HG03103 (cell line): ENCODE data around the gene IL15RA.
"Not testable (repeated sequence)": the region's sequence is repeated elsewhere in the genome, so short reads cannot be mapped to it uniquely, and the experiment has no call there.

ENCODE experiments used
- ATAC-seq: cut with Tn5 transposase; IDR thresholded peaks from one replicate; pipeline ENCODE4 v1.9.1; 2021; ENCODE audit warnings: low read depth; ENCODE audit not compliant: unreplicated experiment

The IL15RA gene

GRCh38 chr10:5933909-5934546, 43.3 kb downstream of the IL15RA start:
- no peak for ATAC-seq

DNA sequence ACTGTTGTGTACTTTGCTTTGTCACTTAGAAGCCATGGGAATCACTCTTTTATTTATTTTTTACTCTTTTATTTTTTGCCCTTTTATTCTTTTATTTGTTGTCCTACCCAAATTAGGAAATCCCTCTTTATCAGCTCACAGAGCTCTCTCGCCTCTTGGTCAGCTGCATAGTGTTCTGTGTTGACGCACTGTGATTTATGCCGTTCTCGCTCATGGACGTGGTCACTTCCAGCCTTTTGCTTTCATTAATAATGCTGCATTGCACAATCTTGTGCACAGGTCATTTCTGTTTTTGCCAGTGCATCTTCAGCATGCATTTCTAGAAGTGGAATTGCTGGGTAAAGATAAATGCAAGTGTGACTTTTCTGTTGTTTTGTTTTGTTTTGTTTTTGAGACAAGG, 45.0 kb downstream of the IL15RA start:
- ATAC-seq = no peak

GRCh38 chr10:5930272-5930671, 47.1 kb downstream of the IL15RA start:
- no peak for ATAC-seq

DNA sequence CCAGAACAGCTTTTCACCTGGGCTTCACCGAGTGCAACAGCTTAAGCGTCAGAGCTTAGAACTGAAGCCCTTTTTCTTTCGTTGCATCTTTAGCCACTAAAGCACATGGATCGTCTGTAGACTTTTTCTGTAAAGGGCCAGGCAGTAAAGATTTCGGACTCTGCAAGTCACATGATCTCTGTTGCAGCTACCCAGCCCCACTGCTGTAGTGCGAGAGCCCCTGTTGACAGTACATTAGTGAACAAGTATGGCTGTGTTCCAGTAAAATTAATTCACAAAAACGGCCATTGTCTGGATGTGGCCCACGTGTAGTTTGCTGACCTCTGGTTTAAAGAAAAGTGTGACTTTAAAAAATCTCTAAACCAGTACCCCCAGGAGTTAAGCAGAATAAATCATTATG, 47.9 kb downstream of the IL15RA start:
- ATAC-seq = no peak

- ATAC-seq = no peak
Measured at GRCh38 chr10:5927306-5927705, 50.0 kb downstream of the IL15RA start.

DNA sequence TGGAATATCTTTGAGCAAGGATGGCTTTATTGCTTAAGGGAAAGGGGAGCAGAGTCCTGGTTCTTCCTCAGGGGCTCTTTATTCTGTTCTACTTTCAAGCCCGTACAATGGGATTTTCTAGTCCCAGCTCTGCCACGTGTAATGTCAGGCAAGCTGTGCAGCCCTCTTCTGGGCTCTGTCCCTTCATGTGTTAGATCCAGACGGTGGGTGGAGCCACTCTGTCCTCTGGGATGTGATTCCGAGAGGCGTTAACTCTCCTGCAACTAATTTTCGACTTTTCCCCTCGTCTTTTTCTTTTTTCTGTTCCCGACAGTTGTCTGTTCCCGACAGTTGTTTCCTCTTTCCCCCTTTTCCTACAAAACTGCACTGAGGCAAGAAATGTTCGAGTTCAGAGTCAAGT, 52.5 kb downstream of the IL15RA start:
- no peak for ATAC-seq

- ATAC-seq = no peak
Measured at GRCh38 chr10:5921746-5922145, 55.6 kb downstream of the IL15RA start.

DNA sequence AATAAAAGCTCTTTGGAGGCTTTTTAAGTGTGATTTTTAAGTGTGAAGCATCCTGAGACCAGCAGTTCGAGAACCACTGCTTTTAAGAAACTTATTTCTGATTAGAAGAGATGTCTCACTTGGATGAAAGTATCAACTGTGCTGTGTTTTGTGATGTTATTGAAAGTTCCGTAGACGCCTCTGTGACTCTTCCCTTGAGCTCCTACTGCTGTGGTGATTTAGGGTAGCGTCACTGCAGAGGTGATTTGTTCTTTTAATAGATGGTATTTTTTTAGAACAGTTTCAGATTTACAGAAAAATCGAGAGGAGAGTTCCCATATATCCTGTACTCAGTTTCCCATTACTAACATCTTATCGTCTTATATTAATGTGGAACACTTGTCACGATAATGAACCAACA, 57.8 kb downstream of the IL15RA start:
- no peak for ATAC-seq

DNA sequence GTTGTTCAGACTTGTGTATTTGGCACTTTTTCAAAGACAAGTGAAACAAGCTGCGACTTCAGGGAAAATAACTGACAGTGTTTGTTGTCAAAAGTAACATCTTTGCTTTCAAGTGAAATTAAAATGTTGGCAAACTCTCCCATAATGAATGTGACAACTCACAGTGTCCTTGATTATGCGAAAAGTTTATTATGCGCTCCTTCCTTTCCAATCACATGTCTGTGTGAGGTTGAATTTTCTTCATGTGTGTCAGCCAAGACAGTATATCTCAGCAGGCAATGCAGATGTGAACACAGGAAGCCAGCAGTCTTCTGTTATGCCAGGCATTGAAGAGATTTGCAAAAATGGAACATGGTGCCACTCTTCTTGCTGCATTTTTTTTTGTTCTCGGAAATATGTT, 58.6 kb downstream of the IL15RA start:
- ATAC-seq = no peak

DNA sequence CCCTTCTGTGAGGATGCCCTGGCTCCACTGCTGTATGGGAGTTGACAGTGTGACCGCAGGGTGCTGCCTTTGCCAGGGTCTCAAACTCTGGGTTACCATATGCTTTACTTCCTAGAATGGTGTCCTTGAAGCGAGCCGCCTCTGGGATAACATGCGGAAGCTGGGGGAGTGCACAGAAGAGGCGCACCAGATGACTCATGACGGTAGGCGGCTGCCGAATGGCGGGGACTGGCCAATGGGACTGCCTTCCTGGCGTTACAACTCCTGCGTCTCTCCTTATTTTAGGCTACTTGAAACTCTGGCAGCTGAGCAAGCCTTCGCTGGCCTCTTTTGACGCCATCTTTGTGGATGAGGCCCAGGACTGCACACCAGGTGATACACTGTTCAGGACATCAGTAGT, 60.0 kb downstream of the IL15RA start:
- ATAC-seq = no peak

GRCh38 chr10:5915451-5915850, 61.9 kb downstream of the IL15RA start:
- ATAC-seq = no peak

GRCh38 chr10:5913736-5914135, 63.6 kb downstream of the IL15RA start:
- ATAC-seq = no peak

DNA sequence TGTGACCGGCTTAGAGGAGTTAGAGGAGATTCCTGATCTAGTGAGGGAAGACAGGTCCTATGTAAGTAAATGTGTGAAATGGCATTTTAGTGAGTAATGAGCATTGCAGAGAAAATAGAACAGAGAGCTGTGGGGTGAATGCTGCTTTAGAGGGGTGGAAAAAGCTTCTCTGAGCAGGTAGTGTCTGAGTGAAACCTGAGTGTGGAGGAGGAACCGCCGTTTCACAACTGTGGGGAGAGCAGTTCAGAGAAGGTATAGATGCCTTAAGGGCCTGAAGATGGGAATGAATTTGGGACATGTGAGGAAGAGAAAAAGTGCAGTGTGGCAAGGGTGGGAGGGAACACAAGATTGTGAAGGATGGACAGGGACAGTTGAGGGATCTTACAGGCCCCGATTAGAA, 65.7 kb downstream of the IL15RA start:
- no peak for ATAC-seq

GRCh38 chr10:5910323-5911100, 66.8 kb downstream of the IL15RA start:
- ATAC-seq = no peak

- ATAC-seq = not testable (repeated sequence)
Measured at GRCh38 chr10:5908676-5909075, 68.7 kb downstream of the IL15RA start.

GRCh38 chr10:5906651-5907050, 70.7 kb downstream of the IL15RA start:
- no peak for ATAC-seq

DNA sequence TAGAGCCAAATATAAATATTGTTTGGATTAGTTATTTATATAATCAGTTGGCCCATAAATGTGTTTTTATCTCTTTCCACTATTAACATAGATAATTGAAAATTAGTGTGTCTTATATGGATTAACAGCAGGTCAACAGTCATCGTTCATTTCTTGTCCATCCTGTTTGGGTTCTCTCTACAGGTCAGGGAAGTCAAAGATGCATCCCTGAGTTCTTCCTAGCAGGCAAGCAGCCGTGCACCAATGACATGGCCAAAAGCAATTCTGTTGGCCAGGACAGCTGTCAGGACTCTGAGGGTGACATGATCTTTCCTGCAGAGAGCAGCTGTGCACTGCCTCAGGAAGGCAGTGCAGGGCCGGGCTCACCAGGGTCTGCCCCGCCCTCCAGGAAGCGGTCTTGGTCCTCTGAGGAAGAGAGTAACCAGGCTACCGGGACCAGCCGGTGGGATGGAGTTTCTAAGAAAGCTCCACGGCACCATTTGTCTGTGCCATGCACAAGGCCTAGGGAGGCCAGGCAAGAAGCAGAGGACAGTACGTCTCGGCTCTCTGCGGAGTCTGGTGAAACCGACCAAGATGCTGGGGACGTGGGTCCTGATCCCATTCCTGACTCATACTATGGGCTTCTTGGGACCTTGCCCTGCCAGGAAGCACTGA, 71.4 kb downstream of the IL15RA start:
- ATAC-seq = no peak

DNA sequence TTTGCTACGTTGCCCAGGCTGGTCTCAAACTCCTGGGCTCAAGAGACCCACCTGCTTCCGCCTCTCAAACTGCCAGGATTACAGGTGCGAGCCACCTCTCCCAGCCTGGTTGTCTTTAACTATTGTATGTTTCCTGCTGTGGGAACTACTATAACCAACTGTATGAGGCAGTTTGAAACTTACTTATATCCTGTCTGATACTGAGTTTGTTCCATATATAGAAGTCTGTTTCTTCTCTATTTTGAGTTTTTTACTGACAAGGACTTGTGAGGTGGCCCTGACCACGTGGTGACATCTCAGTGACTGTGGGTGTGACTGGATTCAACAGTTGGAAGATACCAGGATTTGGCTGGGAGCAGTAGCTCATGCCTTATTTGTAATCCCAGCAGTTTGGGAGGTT, 73.1 kb downstream of the IL15RA start:
- ATAC-seq = peak; percentile 97

DNA sequence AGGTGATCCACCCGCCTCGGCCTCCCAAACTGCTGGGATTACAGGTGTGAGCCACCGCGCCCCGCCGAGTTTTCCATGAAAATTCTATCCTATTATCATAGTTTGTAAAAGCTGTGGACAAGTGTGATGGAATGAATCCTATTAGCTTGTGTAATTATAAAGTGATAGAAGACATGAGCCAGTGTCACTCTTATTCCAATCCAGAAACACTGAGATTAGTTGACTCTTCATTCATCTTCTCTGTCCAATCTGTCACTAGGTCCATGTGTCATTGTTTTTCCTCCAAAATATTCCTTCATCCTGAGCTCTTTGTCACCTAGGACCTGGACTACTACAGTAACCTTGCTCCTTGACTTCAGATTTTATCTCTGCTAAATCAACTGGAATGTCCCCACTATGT, 73.8 kb downstream of the IL15RA start:
- no peak for ATAC-seq

GRCh38 chr10:5902511-5903274, 74.7 kb downstream of the IL15RA start:
- ATAC-seq = no peak
